ENCODE results near the gene TRAPPC2L.

The TRAPPC2L gene

GRCh38 chr16:88861359-88861758 lies 4.4 kb downstream of the TRAPPC2L start:
- DNase-seq (ENCODE audit: low read depth) = no peak

GRCh38 chr16:88862968-88863367 lies 6.0 kb downstream of the TRAPPC2L start:
- no peak for DNase-seq (ENCODE audit: low read depth)

- no peak for DNase-seq (ENCODE audit: low read depth)
Measured at GRCh38 chr16:88863426-88863825, 6.5 kb downstream of the TRAPPC2L start.

GRCh38 chr16:88864099-88864498 lies 7.2 kb downstream of the TRAPPC2L start:
- DNase-seq (ENCODE audit: low read depth) = no peak

- DNase-seq (ENCODE audit: low read depth) = no peak
Measured at GRCh38 chr16:88864521-88864920, 7.6 kb downstream of the TRAPPC2L start.

GRCh38 chr16:88865310-88865709 lies 8.4 kb downstream of the TRAPPC2L start:
- no peak for DNase-seq (ENCODE audit: low read depth)

- DNase-seq (ENCODE audit: low read depth) = no peak
Measured at GRCh38 chr16:88865742-88866141, 8.8 kb downstream of the TRAPPC2L start.

GRCh38 chr16:88866151-88866920 lies 9.4 kb downstream of the TRAPPC2L start, which contains the start of gene PABPN1L:
TSS of gene PABPN1L (minus strand) at chr16:88866660. CDS start at chr16:88866606, 54 bp downstream.
- DNase-seq (ENCODE audit: low read depth) = no peak

GRCh38 chr16:88867581-88868246 lies 10.8 kb downstream of the TRAPPC2L start:
- DNase-seq (ENCODE audit: low read depth) = no peak

- DNase-seq (ENCODE audit: low read depth) = no peak
Measured at GRCh38 chr16:88868974-88869672, 12.2 kb downstream of the TRAPPC2L start.

GRCh38 chr16:88869673-88869980 lies 12.7 kb downstream of the TRAPPC2L start:
- DNase-seq (ENCODE audit: low read depth) = no peak

- DNase-seq (ENCODE audit: low read depth) = no peak
Measured at GRCh38 chr16:88870608-88871348, 13.9 kb downstream of the TRAPPC2L start.

- no peak for DNase-seq (ENCODE audit: low read depth)
Measured at GRCh38 chr16:88871349-88871702, 14.4 kb downstream of the TRAPPC2L start.

GRCh38 chr16:88871730-88872416 lies 14.9 kb downstream of the TRAPPC2L start:
- no peak for DNase-seq (ENCODE audit: low read depth)

GRCh38 chr16:88872650-88873331 lies 15.9 kb downstream of the TRAPPC2L start:
- DNase-seq (ENCODE audit: low read depth) = no peak

GRCh38 chr16:88874938-88875599 lies 18.1 kb downstream of the TRAPPC2L start:
- DNase-seq (ENCODE audit: low read depth) = no peak

GRCh38 chr16:88875703-88876234 lies 18.8 kb downstream of the TRAPPC2L start:
- DNase-seq (ENCODE audit: low read depth) = no peak

- no peak for DNase-seq (ENCODE audit: low read depth)
Measured at GRCh38 chr16:88876942-88877526, 20.1 kb downstream of the TRAPPC2L start.

- no peak for DNase-seq (ENCODE audit: low read depth)
Measured at GRCh38 chr16:88877564-88878289, 20.8 kb downstream of the TRAPPC2L start.

Measured in GM04503 (cell line).